HepG2 (cell line): ENCODE measurements around the gene UGT2B15.

ENCODE experiments used
- HMG20A ChIP-seq: IDR thresholded peaks from 2 replicates; pipeline ENCODE4 v1.6.1; 2016; ENCODE audit warnings: borderline replicate concordance
- KDM1A ChIP-seq: IDR thresholded peaks from 2 replicates; pipeline ENCODE4 v1.6.1; 2016; ENCODE audit warnings: missing compliant biosample characterization
- MAX ChIP-seq: IDR thresholded peaks from 2 replicates; pipeline ENCODE4 v1.6.1; 2012; ENCODE audit warnings: inconsistent platforms
- NFYB ChIP-seq: sonication (generic); formaldehyde crosslinking; IDR thresholded peaks from 2 replicates; pipeline ENCODE4 v1.4.0; 2020; ENCODE audit warnings: missing genetic modification reagents
- RAD21 ChIP-seq: fragments of 450-650 bp; formaldehyde crosslinking; IDR thresholded peaks from 2 replicates; pipeline ENCODE4 v1.5.0; 2020; ENCODE audit warnings: mild to moderate bottlenecking
- RNF2 ChIP-seq: fragments of 450-650 bp; conservative IDR thresholded peaks from 2 replicates; pipeline ENCODE4 v1.6.1; 2016; ENCODE audit warnings: low read depth
- SMAD1 ChIP-seq: sonication (generic); formaldehyde crosslinking; IDR thresholded peaks from 2 replicates; pipeline ENCODE4 v1.4.0; 2020; ENCODE audit warnings: missing genetic modification reagents, low read depth, mild to moderate bottlenecking, borderline replicate concordance
- TCF7L2 ChIP-seq: IDR thresholded peaks from 2 replicates; pipeline ENCODE4 v1.6.1; 2011; ENCODE audit warnings: mild to moderate bottlenecking, low read depth, low read length, moderate library complexity
- ZNF317 ChIP-seq: sonication (generic); formaldehyde crosslinking; IDR thresholded peaks from 2 replicates; pipeline ENCODE4 v1.5.0; 2020; ENCODE audit warnings: mild to moderate bottlenecking, missing genetic modification reagents
- ZNF383 ChIP-seq: sonication (generic); formaldehyde crosslinking; IDR thresholded peaks from 2 replicates; pipeline ENCODE4 v1.4.0; 2020; ENCODE audit warnings: missing genetic modification reagents, mild to moderate bottlenecking, borderline replicate concordance
- TF ChIP-seq, protein P1 (sequence below): sonication (generic); formaldehyde crosslinking; IDR thresholded peaks from 2 replicates; pipeline ENCODE4 v1.8.1; 2022; ENCODE audit warnings: low read depth, mild to moderate bottlenecking, missing genetic modification reagents
- TF ChIP-seq, protein P2 (sequence below): sonication (generic); formaldehyde crosslinking; IDR thresholded peaks from 2 replicates; pipeline ENCODE4 v1.4.0; 2020; ENCODE audit warnings: missing genetic modification reagents
- TF ChIP-seq, protein P3 (sequence below): sonication (generic); formaldehyde crosslinking; IDR thresholded peaks from 2 replicates; pipeline ENCODE4 v1.5.1; 2020; ENCODE audit warnings: missing genetic modification reagents, mild to moderate bottlenecking, borderline replicate concordance

- no peak for TF ChIP-seq RNF2
- no peak for TF ChIP-seq MAX
- TF ChIP-seq ZNF317 (CRISPR knock-in tag), result no peak
- no peak for TF ChIP-seq HMG20A (CRISPR knock-in tag)
- TF ChIP-seq ZNF383 (CRISPR knock-in tag), result no peak
- TF ChIP-seq, protein P1, sequence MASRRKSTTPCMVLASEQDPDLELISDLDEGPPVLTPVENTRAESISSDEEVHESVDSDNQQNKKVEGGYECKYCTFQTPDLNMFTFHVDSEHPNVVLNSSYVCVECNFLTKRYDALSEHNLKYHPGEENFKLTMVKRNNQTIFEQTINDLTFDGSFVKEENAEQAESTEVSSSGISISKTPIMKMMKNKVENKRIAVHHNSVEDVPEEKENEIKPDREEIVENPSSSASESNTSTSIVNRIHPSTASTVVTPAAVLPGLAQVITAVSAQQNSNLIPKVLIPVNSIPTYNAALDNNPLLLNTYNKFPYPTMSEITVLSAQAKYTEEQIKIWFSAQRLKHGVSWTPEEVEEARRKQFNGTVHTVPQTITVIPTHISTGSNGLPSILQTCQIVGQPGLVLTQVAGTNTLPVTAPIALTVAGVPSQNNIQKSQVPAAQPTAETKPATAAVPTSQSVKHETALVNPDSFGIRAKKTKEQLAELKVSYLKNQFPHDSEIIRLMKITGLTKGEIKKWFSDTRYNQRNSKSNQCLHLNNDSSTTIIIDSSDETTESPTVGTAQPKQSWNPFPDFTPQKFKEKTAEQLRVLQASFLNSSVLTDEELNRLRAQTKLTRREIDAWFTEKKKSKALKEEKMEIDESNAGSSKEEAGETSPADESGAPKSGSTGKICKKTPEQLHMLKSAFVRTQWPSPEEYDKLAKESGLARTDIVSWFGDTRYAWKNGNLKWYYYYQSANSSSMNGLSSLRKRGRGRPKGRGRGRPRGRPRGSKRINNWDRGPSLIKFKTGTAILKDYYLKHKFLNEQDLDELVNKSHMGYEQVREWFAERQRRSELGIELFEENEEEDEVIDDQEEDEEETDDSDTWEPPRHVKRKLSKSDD (CRISPR knock-in tag), result no peak
- TF ChIP-seq SMAD1, result no peak
- TF ChIP-seq KDM1A, result no peak
- TF ChIP-seq, protein P2, sequence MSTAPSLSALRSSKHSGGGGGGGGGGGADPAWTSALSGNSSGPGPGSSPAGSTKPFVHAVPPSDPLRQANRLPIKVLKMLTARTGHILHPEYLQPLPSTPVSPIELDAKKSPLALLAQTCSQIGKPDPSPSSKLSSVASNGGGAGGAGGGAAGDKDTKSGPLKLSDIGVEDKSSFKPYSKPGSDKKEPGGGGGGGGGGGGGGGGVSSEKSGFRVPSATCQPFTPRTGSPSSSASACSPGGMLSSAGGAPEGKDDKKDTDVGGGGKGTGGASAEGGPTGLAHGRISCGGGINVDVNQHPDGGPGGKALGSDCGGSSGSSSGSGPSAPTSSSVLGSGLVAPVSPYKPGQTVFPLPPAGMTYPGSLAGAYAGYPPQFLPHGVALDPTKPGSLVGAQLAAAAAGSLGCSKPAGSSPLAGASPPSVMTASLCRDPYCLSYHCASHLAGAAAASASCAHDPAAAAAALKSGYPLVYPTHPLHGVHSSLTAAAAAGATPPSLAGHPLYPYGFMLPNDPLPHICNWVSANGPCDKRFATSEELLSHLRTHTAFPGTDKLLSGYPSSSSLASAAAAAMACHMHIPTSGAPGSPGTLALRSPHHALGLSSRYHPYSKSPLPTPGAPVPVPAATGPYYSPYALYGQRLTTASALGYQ (CRISPR knock-in tag), result no peak
- no peak for TF ChIP-seq TCF7L2
- TF ChIP-seq, protein P3, sequence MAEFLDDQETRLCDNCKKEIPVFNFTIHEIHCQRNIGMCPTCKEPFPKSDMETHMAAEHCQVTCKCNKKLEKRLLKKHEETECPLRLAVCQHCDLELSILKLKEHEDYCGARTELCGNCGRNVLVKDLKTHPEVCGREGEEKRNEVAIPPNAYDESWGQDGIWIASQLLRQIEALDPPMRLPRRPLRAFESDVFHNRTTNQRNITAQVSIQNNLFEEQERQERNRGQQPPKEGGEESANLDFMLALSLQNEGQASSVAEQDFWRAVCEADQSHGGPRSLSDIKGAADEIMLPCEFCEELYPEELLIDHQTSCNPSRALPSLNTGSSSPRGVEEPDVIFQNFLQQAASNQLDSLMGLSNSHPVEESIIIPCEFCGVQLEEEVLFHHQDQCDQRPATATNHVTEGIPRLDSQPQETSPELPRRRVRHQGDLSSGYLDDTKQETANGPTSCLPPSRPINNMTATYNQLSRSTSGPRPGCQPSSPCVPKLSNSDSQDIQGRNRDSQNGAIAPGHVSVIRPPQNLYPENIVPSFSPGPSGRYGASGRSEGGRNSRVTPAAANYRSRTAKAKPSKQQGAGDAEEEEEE (CRISPR knock-in tag), result no peak
- TF ChIP-seq RAD21, result no peak
- no peak for TF ChIP-seq NFYB (CRISPR knock-in tag)
Observed at GRCh38 chr4:68654946-68655721, 15.3 kb downstream of the UGT2B15 start.
